MM.1S (cell line): ENCODE measurements around the gene XXYLT1.

Experiments used
- DNase-seq: peaks from one replicate; pipeline ENCODE4 v3.0.0-alpha.2; 2015
- H2AFZ ChIP-seq: fragments of 300-600 bp; sonication (generic); 2 replicates; pipeline ENCODE4 v1.6.0; 2016; ENCODE audit warnings: antibody characterized with exemption, low read length
- H3F3A ChIP-seq: fragments of 300-600 bp; sonication (generic); 2 replicates; pipeline ENCODE4 v1.6.1; 2016; ENCODE audit warnings: mild to moderate bottlenecking, antibody characterized with exemption, low read length, moderate library complexity, mixed read lengths; ENCODE audit not compliant: insufficient read depth
- H3K27ac ChIP-seq: fragments of 300-600 bp; sonication (generic); 2 replicates; pipeline ENCODE4 v1.5.1; 2016; ENCODE audit warnings: mild to moderate bottlenecking, low read length
- H3K27me3 ChIP-seq: fragments of 300-600 bp; sonication (generic); replicated peaks from 2 replicates; pipeline ENCODE4 v1.6.0; 2016; ENCODE audit warnings: low read length; ENCODE audit not compliant: insufficient read depth
- H3K36me3 ChIP-seq: fragments of 300-600 bp; sonication (generic); replicated peaks from 2 replicates; pipeline ENCODE4 v1.6.1; 2016; ENCODE audit warnings: mild to moderate bottlenecking, low read length, mixed read lengths; ENCODE audit not compliant: insufficient read depth
- H3K4me1 ChIP-seq: fragments of 300-600 bp; sonication (generic); 2 replicates; pipeline ENCODE4 v1.6.1; 2016; ENCODE audit warnings: low read length, mixed read lengths
- H3K4me2 ChIP-seq: fragments of 300-600 bp; sonication (generic); 2 replicates; pipeline ENCODE4 v1.6.0; 2016; ENCODE audit warnings: low read depth, low read length
- H3K4me3 ChIP-seq: fragments of 300-600 bp; sonication (generic); 2 replicates; pipeline ENCODE4 v1.5.1; 2016; ENCODE audit warnings: low read length, mixed read lengths
- H3K79me2 ChIP-seq: fragments of 300-600 bp; sonication (generic); 2 replicates; pipeline ENCODE4 v1.6.1; 2016; ENCODE audit warnings: mixed run types, low read length, mixed read lengths
- H3K9ac ChIP-seq: fragments of 300-600 bp; sonication (generic); 2 replicates; pipeline ENCODE4 v1.6.1; 2016; ENCODE audit warnings: low read length, mixed read lengths
- H3K9me2 ChIP-seq: fragments of 300-600 bp; sonication (generic); replicated peaks from 2 replicates; pipeline ENCODE4 v1.6.1; 2016; ENCODE audit warnings: mild to moderate bottlenecking, low read length, mixed read lengths; ENCODE audit not compliant: insufficient read depth
- H3K9me3 ChIP-seq: fragments of 300-600 bp; sonication (generic); replicated peaks from 2 replicates; pipeline ENCODE4 v1.6.1; 2016; ENCODE audit warnings: mild to moderate bottlenecking, low read length, mixed read lengths; ENCODE audit not compliant: insufficient read depth
- H4K20me1 ChIP-seq: fragments of 300-600 bp; sonication (generic); 2 replicates; pipeline ENCODE4 v1.6.1; 2016; ENCODE audit warnings: mild to moderate bottlenecking, low read length, moderate library complexity, mixed read lengths; ENCODE audit not compliant: insufficient read depth
- CTCF ChIP-seq: fragments of 300-600 bp; sonication (generic); IDR thresholded peaks from 2 replicates; pipeline ENCODE4 v1.5.1; 2016; ENCODE audit warnings: antibody characterized with exemption, low read length, mixed read lengths
- EZH2 ChIP-seq: fragments of 300-600 bp; sonication (generic); optimal IDR thresholded peaks from 2 replicates; pipeline ENCODE3; 2017; ENCODE audit warnings: low read depth, mild to moderate bottlenecking, antibody characterized with exemption, low read length, mixed read lengths
- EZH2phosphoT487 ChIP-seq: fragments of 300-600 bp; sonication (generic); IDR thresholded peaks from 2 replicates; pipeline ENCODE4 v1.6.1; 2018; ENCODE audit warnings: antibody characterized with exemption, low read length

Gene XXYLT1

GRCh38 chr3:195066441-195066841 is 204.5 kb downstream of the XXYLT1 start:
- TF ChIP-seq EZH2phosphoT487 (no peak), CTCF (no peak), EZH2 (no peak)
- DNase-seq: no peak

GRCh38 chr3:195065864-195066185 is 205.1 kb downstream of the XXYLT1 start:
- no peaks in the 10 kb centered on the region for H3K9me2 ChIP-seq
- no peak overlapping the region for H2AFZ ChIP-seq
- TF ChIP-seq CTCF (no peak), EZH2 (no peak), EZH2phosphoT487 (no peak)
- H3K9ac ChIP-seq: no peak overlapping the region
- H3K36me3 ChIP-seq: no peaks in the 10 kb centered on the region
- H4K20me1 ChIP-seq: no peaks in the 10 kb centered on the region
- no peak overlapping the region for H3K4me2 ChIP-seq
- peaks cover 11% of the 10 kb centered on the region for H3K4me1 ChIP-seq
- DNase-seq: no peak
- H3K79me2 ChIP-seq: no peaks in the 10 kb centered on the region
- H3K4me3 ChIP-seq: no peak overlapping the region
- H3F3A ChIP-seq: no peaks in the 10 kb centered on the region
- no peaks in the 10 kb centered on the region for H3K27me3 ChIP-seq
- H3K27ac ChIP-seq: no peak overlapping the region
- no peaks in the 10 kb centered on the region for H3K9me3 ChIP-seq

More at GRCh38 chr3:195066441-195066841, 204.5 kb downstream of the XXYLT1 start:
- Histone ChIP-seq H3F3A (no peaks in the 10 kb centered on the region), H3K4me2 (no peak overlapping the region), H3K9me3 (no peaks in the 10 kb centered on the region), H2AFZ (no peak overlapping the region), H4K20me1 (no peaks in the 10 kb centered on the region), H3K36me3 (no peaks in the 10 kb centered on the region), H3K4me3 (no peak overlapping the region), H3K9ac (no peak overlapping the region), H3K4me1 (peaks cover 11% of the 10 kb centered on the region), H3K9me2 (no peaks in the 10 kb centered on the region), H3K27ac (no peak overlapping the region), H3K79me2 (no peaks in the 10 kb centered on the region), H3K27me3 (no peaks in the 10 kb centered on the region)

- TF ChIP-seq EZH2phosphoT487 (no peak), CTCF (no peak), EZH2 (no peak)
- Histone ChIP-seq H3K36me3 (no peaks in the 10 kb centered on the region), H3K27me3 (no peaks in the 10 kb centered on the region), H3K9me2 (no peaks in the 10 kb centered on the region), H3K9me3 (no peaks in the 10 kb centered on the region), H3F3A (no peaks in the 10 kb centered on the region), H3K79me2 (no peaks in the 10 kb centered on the region), H3K4me2 (no peak overlapping the region), H3K27ac (no peak overlapping the region), H3K4me1 (peaks cover 11% of the 10 kb centered on the region), H3K9ac (no peak overlapping the region), H4K20me1 (no peaks in the 10 kb centered on the region), H3K4me3 (no peak overlapping the region), H2AFZ (no peak overlapping the region)
- no peak for DNase-seq
Measured at GRCh38 chr3:195065142-195065863, 205.7 kb downstream of the XXYLT1 start.
